H9 (cell line): Measurements from ENCODE around the gene ASS1. TPM values are rescaled to one million over a fixed set of nuclear protein-coding genes. Genes with fewer than 3 reads are reported as not detected.

ENCODE experiments used
- DNase-seq: peaks from one replicate; pipeline ENCODE4 v3.0.0-alpha.2; 2017
- H2AFZ ChIP-seq: one replicate; pipeline ENCODE4 v1.6.1; 2013; ENCODE audit warnings: mild to moderate bottlenecking, low read length, control low read depth, moderate library complexity
- H2AK5ac ChIP-seq: 2 replicates; pipeline ENCODE4 v1.6.1; 2013; ENCODE audit warnings: low read length, control low read depth, mixed read lengths; ENCODE audit not compliant: insufficient read length
- H2BK120ac ChIP-seq: one replicate; pipeline ENCODE4 v1.6.1; 2013; ENCODE audit warnings: low read depth, mild to moderate bottlenecking, low read length, control low read depth, inconsistent platforms; ENCODE audit not compliant: poor library complexity, severe bottlenecking
- H2BK12ac ChIP-seq: 2 replicates; pipeline ENCODE4 v1.6.1; 2013; ENCODE audit warnings: low read length, control low read depth, mixed read lengths, low read depth; ENCODE audit not compliant: insufficient read length
- H2BK15ac ChIP-seq: 2 replicates; pipeline ENCODE4 v1.6.1; 2013; ENCODE audit warnings: low read depth, low read length, control low read depth
- H2BK20ac ChIP-seq: one replicate; pipeline ENCODE4 v1.6.1; 2013; ENCODE audit warnings: low read depth, mild to moderate bottlenecking, low read length, control low read depth, inconsistent platforms; ENCODE audit not compliant: poor library complexity, severe bottlenecking
- H2BK5ac ChIP-seq: 2 replicates; pipeline ENCODE4 v1.6.1; 2013; ENCODE audit warnings: low read length, control low read depth, mixed read lengths; ENCODE audit not compliant: insufficient read length
- H3K14ac ChIP-seq: 2 replicates; pipeline ENCODE4 v1.6.1; 2013; ENCODE audit warnings: low read length, control low read depth; ENCODE audit not compliant: insufficient read depth
- H3K18ac ChIP-seq: 2 replicates; pipeline ENCODE4 v1.6.1; 2013; ENCODE audit warnings: low read depth, mild to moderate bottlenecking, mixed read lengths, low read length, control low read depth; ENCODE audit not compliant: insufficient read length
- H3K23ac ChIP-seq: 2 replicates; pipeline ENCODE4 v1.6.1; 2013; ENCODE audit warnings: low read length, control low read depth, mixed read lengths, low read depth; ENCODE audit not compliant: insufficient read length
- H3K23me2 ChIP-seq: 2 replicates; pipeline ENCODE4 v1.6.1; 2013; ENCODE audit warnings: low read depth, mild to moderate bottlenecking, mixed read lengths, low read length, control low read depth; ENCODE audit not compliant: insufficient read length, poor library complexity, severe bottlenecking
- H3K27ac ChIP-seq: 2 replicates; pipeline ENCODE4 v1.5.1; 2013; ENCODE audit warnings: low read length, control low read depth, mixed read lengths, low read depth; ENCODE audit not compliant: insufficient read length
- H3K27me3 ChIP-seq: 2 replicates; pipeline ENCODE4 v1.6.1; 2013; ENCODE audit warnings: low read length, control low read depth, inconsistent platforms; ENCODE audit not compliant: insufficient read depth
- H3K4ac ChIP-seq: 2 replicates; pipeline ENCODE4 v1.6.1; 2013; ENCODE audit warnings: low read depth, mild to moderate bottlenecking, control low read depth, inconsistent platforms, low read length, moderate library complexity
- H3K4me1 ChIP-seq: 2 replicates; pipeline ENCODE4 v1.6.1; 2013; ENCODE audit warnings: low read length, control low read depth, inconsistent platforms; ENCODE audit not compliant: insufficient read depth
- H3K4me2 ChIP-seq: 2 replicates; pipeline ENCODE4 v1.6.1; 2013; ENCODE audit warnings: low read length, control low read depth, mixed read lengths; ENCODE audit not compliant: insufficient read length, insufficient read depth
- H3K56ac ChIP-seq: 2 replicates; pipeline ENCODE4 v1.6.1; 2013; ENCODE audit warnings: low read depth, mild to moderate bottlenecking, mixed read lengths, low read length, control low read depth; ENCODE audit not compliant: insufficient read length
- H3K79me1 ChIP-seq: 2 replicates; pipeline ENCODE4 v1.6.1; 2013; ENCODE audit warnings: low read depth, mild to moderate bottlenecking, moderate library complexity, low read length, control low read depth, inconsistent platforms; ENCODE audit not compliant: insufficient read depth, poor library complexity, severe bottlenecking
- H3K79me2 ChIP-seq: 2 replicates; pipeline ENCODE4 v1.6.1; 2013; ENCODE audit warnings: low read length, control low read depth, inconsistent platforms; ENCODE audit not compliant: insufficient read depth
- H3K9ac ChIP-seq: 2 replicates; pipeline ENCODE4 v1.6.1; 2013; ENCODE audit warnings: low read length, control low read depth, mixed read lengths; ENCODE audit not compliant: insufficient read length; ENCODE audit errors: extremely low read depth
- H3K9me3 ChIP-seq: one replicate; pipeline ENCODE4 v1.6.1; 2013; ENCODE audit warnings: low read depth, low read length, inconsistent platforms; ENCODE audit not compliant: control insufficient read depth
- H3T11ph ChIP-seq: one replicate; pipeline ENCODE4 v1.6.1; 2013; ENCODE audit warnings: mild to moderate bottlenecking, low read length, control low read depth, inconsistent platforms
- H4K20me1 ChIP-seq: one replicate; pipeline ENCODE4 v1.6.1; 2013; ENCODE audit not compliant: control insufficient read depth, insufficient read length, insufficient read depth
- H4K5ac ChIP-seq: 2 replicates; pipeline ENCODE4 v1.6.1; 2013; ENCODE audit warnings: low read depth, mild to moderate bottlenecking, mixed read lengths, low read length, control low read depth; ENCODE audit not compliant: insufficient read length
- H4K8ac ChIP-seq: replicated peaks from 2 replicates; pipeline ENCODE4 v1.6.1; 2013; ENCODE audit warnings: low read length, control low read depth, mixed read lengths, low read depth; ENCODE audit not compliant: insufficient read length
- H4K91ac ChIP-seq: 2 replicates; pipeline ENCODE4 v1.6.1; 2013; ENCODE audit warnings: low read depth, mild to moderate bottlenecking, moderate library complexity, mixed read lengths, low read length, control low read depth; ENCODE audit not compliant: insufficient read length
- H3K27ac Mint-ChIP-seq, 3 experiments: 2 replicates in 2 of 3; 3 replicates in 1 of 3; pipeline ENCODE4 v1.8.0; 2020 to 2021; ENCODE audit warnings: mixed read lengths in 3 of 3, mild to moderate bottlenecking in 1 of 3, moderate library complexity in 1 of 3
- H3K27me3 Mint-ChIP-seq: 2 replicates; pipeline ENCODE4 v1.8.0; 2021; ENCODE audit warnings: low read depth, mild to moderate bottlenecking, moderate library complexity, mixed read lengths
- H3K36me3 Mint-ChIP-seq, 3 experiments: 2 replicates in 2 of 3; 3 replicates in 1 of 3; pipeline ENCODE4 v1.8.0; 2020 to 2021; ENCODE audit warnings: low read depth in 3 of 3, mixed read lengths in 3 of 3; ENCODE audit not compliant: insufficient read depth in 1 of 3
- H3K4me1 Mint-ChIP-seq, 2 experiments: 2 replicates each; pipeline ENCODE4 v1.8.0; 2020; ENCODE audit warnings: mixed read lengths in 2 of 2
- H3K4me3 Mint-ChIP-seq, 2 experiments: 2 replicates in 1 of 2; 3 replicates in 1 of 2; pipeline ENCODE4 v1.8.0; 2020 to 2021; ENCODE audit warnings: mild to moderate bottlenecking in 2 of 2, mixed read lengths in 2 of 2, moderate library complexity in 1 of 2
- H3K9me3 Mint-ChIP-seq, 2 experiments: 2 replicates in 1 of 2; 3 replicates in 1 of 2; pipeline ENCODE4 v1.8.0; 2020; ENCODE audit warnings: mild to moderate bottlenecking in 2 of 2, mixed read lengths in 2 of 2, moderate library complexity in 1 of 2
- WGBS: extraction: QIAGEN DNeasy Blood & Tissue Kit; methylation state at CpG from one replicate; pipeline ENCODE4 v1.1.7; 2013; ENCODE audit warnings: missing lambda C conversion rate, low lambda C conversion rate, mixed read lengths; ENCODE audit not compliant: insufficient read length; ENCODE audit errors: extremely low coverage; 5-methylcytosine and 5-hydroxymethylcytosine counted together
- total RNA-seq: library from RNA; stranded (reverse); gene quantifications from 2 replicates; pipeline ENCODE4 v1.2.1, GENCODE V29; 2021
- TF ChIP-seq, protein P1 (sequence below): fragments of 200-600 bp; sonication (generic); conservative IDR thresholded peaks from 3 replicates; pipeline ENCODE4 v1.8.0; 2021; ENCODE audit warnings: antibody characterized with exemption, mild to moderate bottlenecking

Gene ASS1
- total RNA-seq, 1 experiment from 2014 or later, result 118 TPM

DNA sequence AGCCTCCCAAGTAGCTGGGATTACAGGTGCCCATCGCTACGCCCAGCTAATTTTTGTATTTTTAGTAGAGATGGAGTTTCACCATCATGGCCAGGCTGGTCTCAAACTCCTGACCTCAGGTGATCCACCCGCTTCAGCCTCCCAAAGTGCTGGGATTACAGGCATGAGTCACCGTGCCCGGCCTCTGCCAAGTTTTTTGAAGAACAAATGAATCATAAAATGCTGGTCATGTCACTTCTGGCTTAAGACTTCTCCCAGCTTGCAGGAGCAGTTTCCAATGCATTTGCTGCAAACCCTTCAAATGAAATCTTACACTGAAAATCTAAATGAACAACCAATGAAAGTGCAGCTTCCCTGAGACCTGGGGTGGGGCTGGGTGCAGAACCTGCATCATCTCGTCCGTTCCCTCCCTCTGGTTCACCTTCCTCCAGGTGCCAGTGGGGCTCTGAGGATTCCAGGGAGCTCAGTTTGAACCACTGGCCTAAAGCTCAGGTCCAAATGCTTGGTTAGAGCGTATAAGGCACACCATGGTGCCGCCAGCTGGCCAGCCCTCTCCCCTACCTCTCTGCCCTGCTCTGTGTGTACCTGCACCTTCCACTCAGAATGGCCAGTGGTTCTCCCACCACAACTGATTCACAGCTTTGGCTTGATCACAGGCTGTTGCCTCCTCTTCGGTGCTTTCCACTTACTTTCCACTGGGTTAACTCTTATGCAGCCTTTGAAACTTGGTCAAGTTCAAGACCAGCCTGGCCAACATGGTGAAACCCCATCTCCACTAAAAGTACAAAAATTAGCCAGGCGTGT is 94.9 kb downstream of the ASS1 start:
- Histone ChIP-seq H3K4ac (no peak overlapping the region), H4K8ac (no peak overlapping the region), H2BK20ac (no peak overlapping the region), H3T11ph (no peak overlapping the region), H3K14ac (no peak overlapping the region), H3K4me2 (no peak overlapping the region), H3K9ac (no peak overlapping the region), H4K5ac (no peak overlapping the region), H2AK5ac (no peak overlapping the region), H2AFZ (no peak overlapping the region), H3K23ac (no peak overlapping the region), H3K27me3 (no peaks in the 10 kb centered on the region; the same call in 1 of the 2 replicates), H3K4me1 (no peaks in the 10 kb centered on the region; the same call in 1 of the 2 replicates), H4K20me1 (no peaks in the 10 kb centered on the region), H2BK5ac (no peak overlapping the region), H3K18ac (peak overlapping the region; percentile 40), H3K9me3 (no peaks in the 10 kb centered on the region), H3K56ac (no peak overlapping the region), H2BK15ac (no peak overlapping the region), H3K79me2 (no peaks in the 10 kb centered on the region), H2BK120ac (no peak overlapping the region), H3K27ac (no peak overlapping the region), H4K91ac (no peak overlapping the region), H3K79me1 (no peaks in the 10 kb centered on the region), H2BK12ac (no peak overlapping the region), H3K23me2 (no peaks in the 10 kb centered on the region)
- H3K36me3 Mint-ChIP-seq, result no peaks in the 10 kb centered on the region
- H3K4me3 Mint-ChIP-seq, result no peak overlapping the region
- TF ChIP-seq, protein P1, sequence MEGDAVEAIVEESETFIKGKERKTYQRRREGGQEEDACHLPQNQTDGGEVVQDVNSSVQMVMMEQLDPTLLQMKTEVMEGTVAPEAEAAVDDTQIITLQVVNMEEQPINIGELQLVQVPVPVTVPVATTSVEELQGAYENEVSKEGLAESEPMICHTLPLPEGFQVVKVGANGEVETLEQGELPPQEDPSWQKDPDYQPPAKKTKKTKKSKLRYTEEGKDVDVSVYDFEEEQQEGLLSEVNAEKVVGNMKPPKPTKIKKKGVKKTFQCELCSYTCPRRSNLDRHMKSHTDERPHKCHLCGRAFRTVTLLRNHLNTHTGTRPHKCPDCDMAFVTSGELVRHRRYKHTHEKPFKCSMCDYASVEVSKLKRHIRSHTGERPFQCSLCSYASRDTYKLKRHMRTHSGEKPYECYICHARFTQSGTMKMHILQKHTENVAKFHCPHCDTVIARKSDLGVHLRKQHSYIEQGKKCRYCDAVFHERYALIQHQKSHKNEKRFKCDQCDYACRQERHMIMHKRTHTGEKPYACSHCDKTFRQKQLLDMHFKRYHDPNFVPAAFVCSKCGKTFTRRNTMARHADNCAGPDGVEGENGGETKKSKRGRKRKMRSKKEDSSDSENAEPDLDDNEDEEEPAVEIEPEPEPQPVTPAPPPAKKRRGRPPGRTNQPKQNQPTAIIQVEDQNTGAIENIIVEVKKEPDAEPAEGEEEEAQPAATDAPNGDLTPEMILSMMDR, result no peak
- H3K27ac Mint-ChIP-seq, result no peak overlapping the region
- H3K27me3 Mint-ChIP-seq, result peaks cover 36% of the 10 kb centered on the region
- DNase-seq, result no peak
- peaks cover 0 to under 1% of the 10 kb centered on the region in 2 experiments; a peak in 1 of 5 replicates for H3K9me3 Mint-ChIP-seq
- H3K4me1 Mint-ChIP-seq, result peaks cover 36 to 64% of the 10 kb centered on the region in 2 experiments
- WGBS, result no CpG with 5 or more reads among the region's 11 CpGs
